HepG2 (cell line): ENCODE results near the gene CALN1.

Source experiments
- NR2C2 ChIP-seq: sonication (generic); formaldehyde crosslinking; IDR thresholded peaks from 2 replicates; pipeline ENCODE4 v1.4.0; 2020; ENCODE audit warnings: missing genetic modification reagents, mild to moderate bottlenecking, moderate library complexity, borderline replicate concordance
- TF ChIP-seq, protein P1 (sequence below): sonication (generic); formaldehyde crosslinking; IDR thresholded peaks from 2 replicates; pipeline ENCODE4 v1.5.1; 2020; ENCODE audit warnings: mild to moderate bottlenecking, missing genetic modification reagents, moderate library complexity

GRCh38 chr7:72260406-72260805 lies 151.7 kb downstream of the CALN1 start:
- TF ChIP-seq, protein P1, sequence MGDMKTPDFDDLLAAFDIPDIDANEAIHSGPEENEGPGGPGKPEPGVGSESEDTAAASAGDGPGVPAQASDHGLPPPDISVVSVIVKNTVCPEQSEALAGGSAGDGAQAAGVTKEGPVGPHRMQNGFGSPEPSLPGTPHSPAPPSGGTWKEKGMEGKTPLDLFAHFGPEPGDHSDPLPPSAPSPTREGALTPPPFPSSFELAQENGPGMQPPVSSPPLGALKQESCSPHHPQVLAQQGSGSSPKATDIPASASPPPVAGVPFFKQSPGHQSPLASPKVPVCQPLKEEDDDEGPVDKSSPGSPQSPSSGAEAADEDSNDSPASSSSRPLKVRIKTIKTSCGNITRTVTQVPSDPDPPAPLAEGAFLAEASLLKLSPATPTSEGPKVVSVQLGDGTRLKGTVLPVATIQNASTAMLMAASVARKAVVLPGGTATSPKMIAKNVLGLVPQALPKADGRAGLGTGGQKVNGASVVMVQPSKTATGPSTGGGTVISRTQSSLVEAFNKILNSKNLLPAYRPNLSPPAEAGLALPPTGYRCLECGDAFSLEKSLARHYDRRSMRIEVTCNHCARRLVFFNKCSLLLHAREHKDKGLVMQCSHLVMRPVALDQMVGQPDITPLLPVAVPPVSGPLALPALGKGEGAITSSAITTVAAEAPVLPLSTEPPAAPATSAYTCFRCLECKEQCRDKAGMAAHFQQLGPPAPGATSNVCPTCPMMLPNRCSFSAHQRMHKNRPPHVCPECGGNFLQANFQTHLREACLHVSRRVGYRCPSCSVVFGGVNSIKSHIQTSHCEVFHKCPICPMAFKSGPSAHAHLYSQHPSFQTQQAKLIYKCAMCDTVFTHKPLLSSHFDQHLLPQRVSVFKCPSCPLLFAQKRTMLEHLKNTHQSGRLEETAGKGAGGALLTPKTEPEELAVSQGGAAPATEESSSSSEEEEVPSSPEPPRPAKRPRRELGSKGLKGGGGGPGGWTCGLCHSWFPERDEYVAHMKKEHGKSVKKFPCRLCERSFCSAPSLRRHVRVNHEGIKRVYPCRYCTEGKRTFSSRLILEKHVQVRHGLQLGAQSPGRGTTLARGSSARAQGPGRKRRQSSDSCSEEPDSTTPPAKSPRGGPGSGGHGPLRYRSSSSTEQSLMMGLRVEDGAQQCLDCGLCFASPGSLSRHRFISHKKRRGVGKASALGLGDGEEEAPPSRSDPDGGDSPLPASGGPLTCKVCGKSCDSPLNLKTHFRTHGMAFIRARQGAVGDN (CRISPR knock-in tag) = no peak
- TF ChIP-seq NR2C2 (CRISPR knock-in tag) = no peak
